IMR-90 (cell line): ENCODE results near the gene WDR91. TPM values are rescaled to one million over a fixed set of nuclear protein-coding genes. Genes with fewer than 3 reads are reported as not detected.

Source experiments
- ATAC-seq: fragments of 200-7000 bp; cut with Tn5 transposase; 2 replicates; pipeline ENCODE4 v1.9.1; 2020; ENCODE audit warnings: low read depth, mild to moderate bottlenecking, moderate library complexity
- BruUV-seq: library from RNA; stranded (reverse); fragments of 400-500 nt; replicated peaks from 2 replicates; lab custom pipeline; 2021; lab: Mats Ljungman, UMichigan
- CTCF ChIA-PET: fragments of 300-600 bp; formaldehyde crosslinking; extraction: SDS; loops from one replicate; lab custom pipeline; 2021; ENCODE audit warnings: antibody characterized with exemption; lab: Yijun Ruan, JAX
- POLR2A ChIA-PET: fragments of 300-600 bp; sonication (Branson Sonifier 250); formaldehyde crosslinking; loops from one replicate; lab custom pipeline; 2022; ENCODE audit warnings: antibody characterized with exemption; ENCODE audit not compliant: unreplicated experiment; lab: Charles Lee
- DNase-seq: peaks from one replicate; pipeline ENCODE4 v3.0.0; 2013
- H2AFZ ChIP-seq: replicated peaks from 2 replicates; pipeline ENCODE3; 2013; ENCODE audit warnings: low read length, mild to moderate bottlenecking; ENCODE audit not compliant: poor library complexity
- H2AK5ac ChIP-seq: 2 replicates; pipeline ENCODE4 v1.6.1; 2013; ENCODE audit warnings: low read depth, low read length, inconsistent platforms
- H2AK9ac ChIP-seq: replicated peaks from 2 replicates; pipeline ENCODE3; 2013; ENCODE audit warnings: mild to moderate bottlenecking, low read depth, low read length, moderate library complexity; ENCODE audit not compliant: poor library complexity
- H2BK120ac ChIP-seq: 2 replicates; pipeline ENCODE4 v1.6.1; 2013; ENCODE audit warnings: low read depth, low read length, inconsistent platforms
- H2BK15ac ChIP-seq: 3 replicates; pipeline ENCODE4 v1.6.1; 2013; ENCODE audit warnings: low read depth, low read length, inconsistent platforms
- H2BK20ac ChIP-seq: 2 replicates; pipeline ENCODE4 v1.6.1; 2013; ENCODE audit warnings: low read depth, mild to moderate bottlenecking, inconsistent platforms, low read length, moderate library complexity
- H2BK5ac ChIP-seq: 2 replicates; pipeline ENCODE4 v1.6.1; 2013; ENCODE audit warnings: mild to moderate bottlenecking, low read depth, low read length, inconsistent platforms; ENCODE audit not compliant: poor library complexity, severe bottlenecking
- H3K14ac ChIP-seq: replicated peaks from 2 replicates; pipeline ENCODE4 v1.6.1; 2013; ENCODE audit warnings: low read depth, low read length, inconsistent platforms
- H3K18ac ChIP-seq: 2 replicates; pipeline ENCODE4 v1.6.1; 2013; ENCODE audit warnings: low read depth, low read length, control low read depth
- H3K23ac ChIP-seq: 2 replicates; pipeline ENCODE4 v1.6.1; 2013; ENCODE audit warnings: low read depth, low read length, inconsistent platforms
- H3K27ac ChIP-seq: 2 replicates; pipeline ENCODE4 v1.5.1; 2013; ENCODE audit warnings: mild to moderate bottlenecking, control low read depth, low read length; ENCODE audit not compliant: insufficient read depth
- H3K27me3 ChIP-seq: 2 replicates; pipeline ENCODE4 v1.6.1; 2013; ENCODE audit warnings: low read length; ENCODE audit not compliant: control insufficient read depth, insufficient read depth
- H3K36me3 ChIP-seq: 2 replicates; pipeline ENCODE4 v1.6.1; 2013; ENCODE audit warnings: low read length, mixed read lengths; ENCODE audit not compliant: control insufficient read depth, insufficient read depth
- H3K4ac ChIP-seq: 2 replicates; pipeline ENCODE4 v1.6.1; 2013; ENCODE audit warnings: low read depth, low read length, inconsistent platforms
- H3K4me1 ChIP-seq: 2 replicates; pipeline ENCODE4 v1.6.1; 2013; ENCODE audit warnings: low read length, mixed read lengths; ENCODE audit not compliant: control insufficient read depth, insufficient read depth
- H3K4me2 ChIP-seq: 2 replicates; pipeline ENCODE4 v1.6.1; 2013; ENCODE audit warnings: low read depth, mild to moderate bottlenecking, control low read depth, low read length, moderate library complexity
- H3K4me3 ChIP-seq: 2 replicates; pipeline ENCODE4 v1.5.1; 2013; ENCODE audit warnings: low read depth, mild to moderate bottlenecking, control low read depth, low read length, moderate library complexity; ENCODE audit not compliant: insufficient read depth
- H3K56ac ChIP-seq: 2 replicates; pipeline ENCODE4 v1.6.1; 2013; ENCODE audit warnings: low read length, inconsistent platforms; ENCODE audit not compliant: insufficient read depth; ENCODE audit errors: extremely low read depth
- H3K79me1 ChIP-seq, 2 experiments: 2 replicates each; pipeline ENCODE4 v1.6.1; 2013; ENCODE audit warnings: low read length in 2 of 2, inconsistent platforms in 1 of 2, low read depth in 1 of 2
- H3K9ac ChIP-seq: 2 replicates; pipeline ENCODE4 v1.6.1; 2013; ENCODE audit warnings: low read depth, low read length, control low read depth
- H3K9me1 ChIP-seq: 2 replicates; pipeline ENCODE4 v1.6.1; 2013; ENCODE audit warnings: low read length, inconsistent platforms; ENCODE audit not compliant: insufficient read depth
- H3K9me3 ChIP-seq: 2 replicates; pipeline ENCODE4 v1.6.1; 2013; ENCODE audit warnings: low read length; ENCODE audit not compliant: control insufficient read depth, insufficient read depth
- H4K20me1 ChIP-seq: 2 replicates; pipeline ENCODE4 v1.6.1; 2013; ENCODE audit warnings: low read length, inconsistent platforms; ENCODE audit not compliant: insufficient read depth
- H4K5ac ChIP-seq: 2 replicates; pipeline ENCODE4 v1.6.1; 2013; ENCODE audit warnings: mild to moderate bottlenecking, low read depth, low read length, control low read depth
- H4K8ac ChIP-seq, 2 experiments: 2 replicates each; pipeline ENCODE4 v1.6.1; 2013; ENCODE audit warnings: low read depth in 2 of 2, low read length in 2 of 2, control low read depth in 1 of 2, inconsistent platforms in 1 of 2
- H4K91ac ChIP-seq: 2 replicates; pipeline ENCODE4 v1.6.1; 2013; ENCODE audit warnings: low read depth, low read length, inconsistent platforms; ENCODE audit not compliant: insufficient read depth
- FOS ChIP-seq: fragments of 150-350 bp; IDR thresholded peaks from 2 replicates; pipeline ENCODE4 v1.6.1; 2016; ENCODE audit warnings: low read depth, low read length
- MAFK ChIP-seq: IDR thresholded peaks from 2 replicates; pipeline ENCODE4 v1.6.1; 2012; ENCODE audit warnings: low read depth, low read length, improper control_type of control experiment
- MAZ ChIP-seq: IDR thresholded peaks from 2 replicates; pipeline ENCODE4 v1.6.1; 2012; ENCODE audit warnings: low read depth, mild to moderate bottlenecking, low read length, improper control_type of control experiment, moderate library complexity, borderline replicate concordance
- NFE2L2 ChIP-seq: fragments of 150-350 bp; IDR thresholded peaks from 2 replicates; pipeline ENCODE4 v1.6.1; 2016; ENCODE audit warnings: low read depth, mild to moderate bottlenecking, low read length
- RAD21 ChIP-seq: IDR thresholded peaks from 2 replicates; pipeline ENCODE4 v1.6.1; 2012; ENCODE audit warnings: low read length, improper control_type of control experiment
- RFX5 ChIP-seq: IDR thresholded peaks from 2 replicates; pipeline ENCODE4 v1.8.0; 2012; ENCODE audit warnings: low read depth, mild to moderate bottlenecking, low read length, moderate library complexity
- USF2 ChIP-seq: fragments of 150-350 bp; IDR thresholded peaks from 2 replicates; pipeline ENCODE4 v1.6.1; 2017; ENCODE audit warnings: mild to moderate bottlenecking, antibody characterized with exemption, low read length, low read depth
- WGBS, 2 experiments: methylation state at CpG; one replicate each; pipeline versions ENCODE4 v1.1.5 to v1.1.7; 2013; ENCODE audit warnings: missing lambda C conversion rate in 2 of 2; ENCODE audit not compliant: insufficient read length in 1 of 2; ENCODE audit errors: extremely low coverage in 2 of 2; 5-methylcytosine and 5-hydroxymethylcytosine counted together
- dilution Hi-C: fragments of 300-500 bp; cut with HindIII; formaldehyde crosslinking; loops from one replicate; pipeline ENCODE4 v1.14.3; 2018; ENCODE audit warnings: low sequenced_read_pairs; ENCODE audit not compliant: unreplicated experiment
- in situ Hi-C: fragments of 300-500 bp; cut with MboI; formaldehyde crosslinking; loops from 3 replicates; pipeline ENCODE4 v1.14.3; 2019; ENCODE audit warnings: low sequenced_read_pairs, inconsistent platforms, mixed read lengths
- intact Hi-C: fragments of 100-400 bp; cut with micrococcal nuclease; formaldehyde crosslinking; loops from 2 replicates; pipeline ENCODE4 v1.10.0; 2022
- polyA plus RNA-seq, 3 experiments: library from polyadenylated mRNA; depleted of rRNA; stranded (reverse); fragments of >200 nt; gene quantifications; 2 replicates each; pipeline ENCODE4 v1.2.3, GENCODE V29; 2012; ENCODE audit warnings: low replicate concordance in 1 of 3
- total RNA-seq: library from RNA; depleted of rRNA; stranded (reverse); fragments of >200 nt; gene quantifications from 2 replicates; pipeline ENCODE4 v1.2.3, GENCODE V29; 2012

The WDR91 gene
- total and polyA plus RNA-seq, 2 of the 4 experiments (the other 2 are of a cell fraction), result 5.2 to 10.3 TPM

GRCh38 chr7:135188298-135188984 lies 22.9 kb downstream of the WDR91 start:
- DNase-seq, result no peak
- no peak overlapping the region for H2AFZ ChIP-seq
- in situ Hi-C loops, result no loop called here
- peaks cover 54% of the 10 kb centered on the region for H3K36me3 ChIP-seq
- no TSS peak for BruUV-seq
- H3K4me2 ChIP-seq, result no peak overlapping the region
- no peak overlapping the region for H3K9ac ChIP-seq
- no peak overlapping the region for H3K14ac ChIP-seq
- H4K5ac ChIP-seq, result no peak overlapping the region
- no peak for ATAC-seq
- H3K4me3 ChIP-seq, result no peak overlapping the region
- no peak overlapping the region for H2BK20ac ChIP-seq
- 0 out of 4 replicates have a peak, but pooled peaks cover 0 to 11% of the 10 kb centered on the region in 2 experiments for H3K79me1 ChIP-seq
- H4K8ac ChIP-seq, result no peak overlapping the region
- H3K4ac ChIP-seq, result no peak overlapping the region
- H3K27me3 ChIP-seq, result no peaks in the 10 kb centered on the region
- H3K18ac ChIP-seq, result no peak overlapping the region
- POLR2A ChIA-PET, result no interaction called here
- TF ChIP-seq USF2 (no peak), NFE2L2 (no peak), RFX5 (no peak), RAD21 (no peak), MAZ (no peak), FOS (no peak), MAFK (no peak)
- CTCF ChIA-PET, result interaction anchor here (0.8 kb wide), 1 partner anchor 718 kb away, joined by 3 read pairs; no protein-coding TSS in a partner anchor
- WGBS, 2 experiments, result 94% methylated on average over 9 of the region's 12 CpGs; no CpG with 5 or more reads in 1 of the 2 experiments
- H3K4me1 ChIP-seq, result peaks cover 4% of the 10 kb centered on the region; the same call in 1 of the 2 replicates
- no peaks in the 10 kb centered on the region for H4K20me1 ChIP-seq
- no peak overlapping the region for H2AK5ac ChIP-seq
- H3K27ac ChIP-seq, result no peak overlapping the region
- H3K9me1 ChIP-seq, result peaks cover 10% of the 10 kb centered on the region
- no peak overlapping the region for H2AK9ac ChIP-seq
- dilution Hi-C loops, result no loop called here
- H3K23ac ChIP-seq, result no peak overlapping the region
- H2BK15ac ChIP-seq, result no peak overlapping the region
- peaks cover 5% of the 10 kb centered on the region; the same call in 1 of the 2 replicates for H3K9me3 ChIP-seq
- H4K91ac ChIP-seq, result no peak overlapping the region
- no peak overlapping the region for H2BK5ac ChIP-seq
- intact Hi-C loops, result no loop called here
- no peak overlapping the region for H3K56ac ChIP-seq
- H2BK120ac ChIP-seq, result no peak overlapping the region
